GM15510 (cell line): Measurements from ENCODE around the gene ITIH5.

ENCODE experiments used
- POLR2A ChIP-seq: IDR thresholded peaks from 3 replicates; pipeline ENCODE4 v1.6.1; 2011; ENCODE audit warnings: borderline replicate concordance; ENCODE audit not compliant: insufficient read length; ENCODE audit errors: extremely low read depth

The ITIH5 gene

GRCh38 chr10:7649673-7650300 is 17.0 kb downstream of the ITIH5 start:
- no peak for TF ChIP-seq POLR2A

DNA sequence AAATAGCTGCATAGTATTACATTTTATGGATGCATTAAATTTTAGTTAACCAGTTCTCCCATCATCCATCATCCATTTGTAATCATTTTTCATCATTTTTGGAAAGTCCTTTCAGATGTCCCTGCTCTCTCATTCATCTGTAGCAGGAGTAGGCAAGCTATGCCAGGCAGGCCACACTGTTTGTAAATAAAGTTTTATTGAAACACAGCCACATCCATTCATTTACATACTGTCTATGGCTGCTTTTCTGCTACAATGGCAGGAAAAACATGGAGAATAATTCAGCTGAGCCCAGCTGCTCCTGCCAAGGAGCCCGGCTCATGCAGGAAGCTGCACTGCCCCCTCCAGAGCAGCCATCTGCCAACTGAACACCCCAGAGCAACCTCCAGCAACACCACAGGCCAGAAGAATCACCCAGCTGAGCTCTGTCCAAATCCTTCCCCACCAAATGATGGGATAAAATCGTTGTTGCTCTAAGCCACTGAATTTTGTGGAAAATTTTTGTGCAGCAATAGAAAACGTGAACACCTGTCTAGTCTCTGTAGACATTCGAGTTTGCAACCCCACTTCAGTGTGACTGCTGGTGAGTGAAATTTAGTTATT is 19.6 kb downstream of the ITIH5 start:
- TF ChIP-seq POLR2A, result no peak

DNA sequence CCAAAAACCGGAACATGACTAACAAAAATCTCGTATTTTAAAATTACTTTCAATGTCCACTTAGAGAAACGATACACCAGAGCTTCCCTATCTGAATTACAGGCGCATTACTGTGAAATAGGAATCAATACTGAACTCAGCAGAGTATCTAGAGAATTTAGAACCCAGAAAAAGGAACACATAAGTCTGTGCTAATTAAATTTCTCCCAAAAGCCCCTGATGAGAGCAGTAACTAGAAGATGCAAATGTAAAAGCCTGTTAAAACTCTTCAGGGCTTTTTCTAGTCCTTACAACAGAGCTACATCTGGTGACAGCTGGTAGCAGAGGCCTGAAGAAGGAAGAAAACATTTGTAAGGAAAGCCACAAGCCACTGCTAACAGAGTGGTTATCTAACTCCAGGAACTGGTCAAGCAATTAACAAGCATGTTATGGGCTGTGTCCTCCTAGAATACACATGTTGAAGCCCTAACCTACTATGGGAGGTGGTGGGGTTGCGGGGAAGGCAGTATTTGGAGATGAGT is 24.2 kb downstream of the ITIH5 start:
- TF ChIP-seq POLR2A, result no peak

DNA sequence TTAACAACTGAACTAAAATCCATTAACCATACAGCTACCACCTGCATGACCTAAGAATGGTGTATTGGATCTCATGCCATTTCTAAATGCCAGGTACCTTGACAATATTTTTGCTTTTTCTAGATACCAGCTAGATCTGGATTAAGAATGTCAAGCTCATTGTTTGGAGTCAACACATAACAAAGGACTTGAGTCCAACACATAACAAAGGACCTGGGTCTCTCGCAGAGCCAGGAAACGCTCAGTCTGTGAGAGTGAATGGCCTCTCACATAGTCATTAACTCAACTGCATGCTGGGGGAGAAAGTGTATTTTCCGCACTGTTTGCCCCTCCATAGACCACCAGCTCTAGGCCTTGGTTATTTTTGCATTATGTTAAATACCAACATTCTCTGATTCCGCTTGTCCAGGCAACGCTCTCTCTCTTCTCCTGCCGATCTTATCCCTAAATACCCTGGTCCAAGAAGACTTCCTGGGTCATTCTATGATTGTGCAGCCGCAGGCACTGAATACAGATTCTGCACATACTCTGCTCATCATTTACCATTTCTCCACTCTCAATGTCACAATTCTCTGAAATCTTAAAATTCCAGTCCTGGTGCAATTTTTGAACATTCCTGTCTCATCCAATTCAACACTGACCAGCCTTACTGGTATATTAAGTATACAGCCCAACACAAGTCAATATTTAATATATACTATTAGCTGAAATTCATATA is 31.2 kb downstream of the ITIH5 start:
- no peak for TF ChIP-seq POLR2A

GRCh38 chr10:7634142-7634894 is 32.4 kb downstream of the ITIH5 start:
- TF ChIP-seq POLR2A, result no peak

DNA sequence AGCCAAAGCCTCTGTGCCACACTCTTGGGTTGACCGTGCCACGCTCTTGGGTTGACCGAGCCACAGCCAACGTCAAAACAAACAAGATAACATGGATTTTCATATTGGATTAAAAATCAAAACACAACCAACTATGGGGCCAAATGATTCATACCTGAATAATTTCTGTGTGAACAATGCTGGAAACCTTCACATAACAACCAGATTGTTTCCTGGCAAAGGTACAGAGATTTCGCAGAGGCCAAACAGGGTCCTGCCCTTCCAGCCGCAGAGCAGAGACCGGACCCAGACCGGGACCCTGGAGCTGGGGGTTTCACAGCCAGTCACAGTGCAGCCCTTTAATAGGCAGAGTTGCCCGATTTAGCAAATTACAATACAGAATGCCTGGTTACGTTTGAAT is 40.5 kb downstream of the ITIH5 start:
- TF ChIP-seq POLR2A, result no peak

DNA sequence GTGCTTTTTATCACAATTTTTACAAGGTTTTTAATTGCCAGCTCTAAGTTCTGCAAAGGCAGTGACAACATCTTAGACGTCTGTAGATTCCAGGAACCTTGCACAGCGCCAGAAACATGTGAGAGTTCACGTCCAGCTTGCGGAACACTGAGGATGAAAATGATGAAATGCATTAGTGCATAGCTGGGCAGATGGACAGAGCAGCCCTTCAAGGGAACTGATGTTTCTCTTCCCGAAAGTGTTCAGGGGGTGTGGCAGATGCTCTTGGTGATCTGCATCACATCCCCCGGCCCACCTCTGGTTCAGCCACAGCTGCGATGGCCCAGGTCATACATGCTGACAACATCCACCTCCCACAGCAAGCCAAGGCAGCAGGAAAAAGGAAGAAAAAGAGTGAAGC is 40.9 kb downstream of the ITIH5 start:
- TF ChIP-seq POLR2A, result no peak

DNA sequence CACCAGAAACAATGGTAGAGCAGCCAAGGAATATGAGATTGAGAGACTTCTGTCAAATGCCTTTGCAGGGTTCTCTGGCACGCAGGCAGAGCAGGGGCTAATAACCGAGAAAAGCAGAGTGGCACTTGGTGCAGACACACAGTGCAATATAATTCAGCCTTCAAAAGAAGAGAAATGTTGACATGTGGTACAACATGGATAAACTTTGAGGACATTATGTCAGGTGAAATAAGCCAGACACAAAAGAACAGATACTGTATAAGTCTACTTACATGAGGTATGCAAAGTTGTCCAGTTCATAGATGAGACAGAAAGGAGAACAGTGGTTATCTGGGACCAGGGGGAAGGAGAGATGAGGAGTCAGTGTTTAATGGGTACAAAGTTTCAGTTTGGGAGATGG is 41.8 kb downstream of the ITIH5 start:
- no peak for TF ChIP-seq POLR2A

GRCh38 chr10:7622969-7623368 is 43.8 kb downstream of the ITIH5 start:
- no peak for TF ChIP-seq POLR2A

- no peak for TF ChIP-seq POLR2A
These were observed 48.3 kb downstream of the ITIH5 start for GRCh38 chr10:7618461-7618860.

DNA sequence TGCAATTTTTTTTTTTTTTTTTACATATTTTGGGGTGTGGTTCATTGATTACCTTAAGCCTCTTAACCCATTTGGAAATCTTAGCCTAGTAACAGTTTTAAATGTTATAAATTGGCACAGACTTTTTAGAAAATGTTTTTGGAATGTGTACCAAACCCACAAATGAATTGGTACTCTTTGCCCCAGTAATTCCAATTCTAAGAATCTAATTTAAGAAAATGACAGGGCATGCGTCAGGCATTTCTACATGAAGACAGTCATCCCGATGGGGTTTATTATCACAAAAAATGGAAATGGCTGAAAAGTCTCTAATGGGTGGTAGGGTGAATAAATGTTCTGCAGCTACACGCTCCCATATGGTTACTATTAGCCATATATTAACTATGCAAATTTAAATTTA is 54.9 kb downstream of the ITIH5 start:
- no peak for TF ChIP-seq POLR2A

GRCh38 chr10:7610651-7611389 is 55.9 kb downstream of the ITIH5 start:
- TF ChIP-seq POLR2A, result no peak

- no peak for TF ChIP-seq POLR2A
These were observed 56.7 kb downstream of the ITIH5 start for GRCh38 chr10:7610026-7610425.

GRCh38 chr10:7609556-7609955 is 57.2 kb downstream of the ITIH5 start:
- TF ChIP-seq POLR2A, result no peak
